ENCODE data around the gene CPPED1. TPM values are rescaled to one million over a fixed set of nuclear protein-coding genes. Genes with fewer than 3 reads are reported as not detected.
"Not testable (repeated sequence)": the region's sequence is repeated elsewhere in the genome, so short reads cannot be mapped to it uniquely, and the experiment has no call there.

Gene CPPED1
- total RNA-seq, 1 experiment from 2014 or later: 61.5 TPM

- in situ Hi-C loops (cut with HindIII; ENCODE audit: low sequenced_read_pairs): no loop called here
- DNase-seq (ENCODE audit: low spot score): no peak
These were observed 708 bp upstream of the CPPED1 start for GRCh38 chr16:12804395-12804794.

GRCh38 chr16:12802661-12803060, 1.0 kb downstream of the CPPED1 start:
- in situ Hi-C loops (cut with HindIII; ENCODE audit: low sequenced_read_pairs): no loop called here
- no peak for DNase-seq (ENCODE audit: low spot score)

- in situ Hi-C loops (cut with HindIII; ENCODE audit: low sequenced_read_pairs): no loop called here
- no peak for DNase-seq (ENCODE audit: low spot score)
These were observed 1.6 kb downstream of the CPPED1 start for GRCh38 chr16:12802048-12802447.

GRCh38 chr16:12801511-12802042, 2.1 kb downstream of the CPPED1 start:
- peak; percentile 40 for DNase-seq (ENCODE audit: low spot score)
- in situ Hi-C loops (cut with HindIII; ENCODE audit: low sequenced_read_pairs): no loop called here

- no peak for DNase-seq (ENCODE audit: low spot score)
- in situ Hi-C loops (cut with HindIII; ENCODE audit: low sequenced_read_pairs): no loop called here
These were observed 2.9 kb downstream of the CPPED1 start for GRCh38 chr16:12800817-12801216.

- DNase-seq (ENCODE audit: low spot score); in situ Hi-C loops (cut with HindIII; ENCODE audit: low sequenced_read_pairs): not testable (repeated sequence)
These were observed 3.7 kb downstream of the CPPED1 start for GRCh38 chr16:12799996-12800395.

- DNase-seq (ENCODE audit: low spot score): peak; percentile 34
- in situ Hi-C loops (cut with HindIII; ENCODE audit: low sequenced_read_pairs): no loop called here
These were observed 4.8 kb downstream of the CPPED1 start for GRCh38 chr16:12798846-12799245.

GRCh38 chr16:12798171-12798570, 5.5 kb downstream of the CPPED1 start:
- in situ Hi-C loops (cut with HindIII; ENCODE audit: low sequenced_read_pairs): no loop called here
- DNase-seq (ENCODE audit: low spot score): no peak

GRCh38 chr16:12796498-12796897, 7.2 kb downstream of the CPPED1 start:
- no peak for DNase-seq (ENCODE audit: low spot score)
- in situ Hi-C loops (cut with HindIII; ENCODE audit: low sequenced_read_pairs): no loop called here

- DNase-seq (ENCODE audit: low spot score): no peak
- in situ Hi-C loops (cut with HindIII; ENCODE audit: low sequenced_read_pairs): no loop called here
These were observed 8.9 kb downstream of the CPPED1 start for GRCh38 chr16:12794486-12795387.

GRCh38 chr16:12793865-12794240, 9.8 kb downstream of the CPPED1 start:
- in situ Hi-C loops (cut with HindIII; ENCODE audit: low sequenced_read_pairs): no loop called here
- no peak for DNase-seq (ENCODE audit: low spot score)

GRCh38 chr16:12793120-12793864, 10.4 kb downstream of the CPPED1 start:
- in situ Hi-C loops (cut with HindIII; ENCODE audit: low sequenced_read_pairs): no loop called here
- DNase-seq (ENCODE audit: low spot score): no peak

GRCh38 chr16:12792528-12792927, 11.2 kb downstream of the CPPED1 start:
- DNase-seq (ENCODE audit: low spot score); in situ Hi-C loops (cut with HindIII; ENCODE audit: low sequenced_read_pairs): not testable (repeated sequence)

- in situ Hi-C loops (cut with HindIII; ENCODE audit: low sequenced_read_pairs): no loop called here
- DNase-seq (ENCODE audit: low spot score): no peak
These were observed 12.3 kb downstream of the CPPED1 start for GRCh38 chr16:12791340-12791739.

GRCh38 chr16:12788758-12789157, 14.9 kb downstream of the CPPED1 start:
- in situ Hi-C loops (cut with HindIII; ENCODE audit: low sequenced_read_pairs): no loop called here
- no peak for DNase-seq (ENCODE audit: low spot score)

GRCh38 chr16:12786081-12786480, 17.6 kb downstream of the CPPED1 start:
- in situ Hi-C loops (cut with HindIII; ENCODE audit: low sequenced_read_pairs): no loop called here
- DNase-seq (ENCODE audit: low spot score): no peak

- in situ Hi-C loops (cut with HindIII; ENCODE audit: low sequenced_read_pairs): no loop called here
- no peak for DNase-seq (ENCODE audit: low spot score)
These were observed 19.6 kb downstream of the CPPED1 start for GRCh38 chr16:12784076-12784475.

- no peak for DNase-seq (ENCODE audit: low spot score)
- in situ Hi-C loops (cut with HindIII; ENCODE audit: low sequenced_read_pairs): no loop called here
These were observed 21.9 kb downstream of the CPPED1 start for GRCh38 chr16:12781777-12782176.

GRCh38 chr16:12780467-12780866, 23.2 kb downstream of the CPPED1 start:
- no peak for DNase-seq (ENCODE audit: low spot score)
- in situ Hi-C loops (cut with HindIII; ENCODE audit: low sequenced_read_pairs): no loop called here

GRCh38 chr16:12778726-12779125, 25.0 kb downstream of the CPPED1 start:
- in situ Hi-C loops (cut with HindIII; ENCODE audit: low sequenced_read_pairs): no loop called here
- no peak for DNase-seq (ENCODE audit: low spot score)
